ENCODE results near the gene SLFN5.

SLFN5 gene

DNA sequence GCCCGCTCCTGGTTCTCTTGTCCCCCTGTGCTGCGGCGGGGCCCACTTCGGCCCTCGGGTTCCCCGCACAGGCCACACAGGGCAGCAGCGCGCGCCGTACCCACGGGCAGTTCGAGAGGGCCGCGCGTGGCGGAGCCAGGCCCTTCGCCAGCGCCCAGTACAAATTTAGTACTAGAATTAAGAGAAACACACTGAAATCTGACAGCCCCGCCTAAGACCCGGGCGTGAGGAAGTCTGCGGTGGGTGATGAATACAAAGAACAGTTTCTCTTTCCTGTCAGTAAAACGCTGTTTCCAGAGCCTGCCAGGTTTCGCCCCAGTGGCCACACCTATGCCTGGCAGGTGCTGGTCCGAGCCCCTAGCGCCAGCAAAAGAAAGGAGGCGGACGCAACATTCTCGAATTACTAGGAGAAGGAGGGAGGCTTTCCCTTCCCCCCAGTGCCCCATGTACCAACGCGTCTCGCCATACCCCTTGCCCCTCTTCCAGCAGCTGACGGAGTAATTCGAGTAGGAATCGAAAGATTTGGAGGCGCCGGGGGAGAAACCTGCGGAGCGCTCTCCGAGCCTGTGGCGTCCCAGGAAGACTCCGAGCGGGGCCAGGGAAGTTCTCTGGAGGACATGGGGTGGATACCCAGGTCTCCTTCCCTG, 591 bp upstream of the SLFN5 start:
- DNase-seq = peak; percentile 81
- peak overlapping the region; percentile 54 to 65; a peak in 3 of 4 replicates for H3K4me3 ChIP-seq (ENCODE audit: low read depth in 1 of 2, low read length in 2 of 2)
- peaks cover 25% of the 10 kb centered on the region for H3K79me2 ChIP-seq (ENCODE audit: insufficient read depth, low read length)
- H3K27me3 ChIP-seq (ENCODE audit: insufficient read depth, low read length, poor library complexity) = peaks cover 18% of the 10 kb centered on the region
- H3K27ac ChIP-seq (ENCODE audit: low read length) = peak overlapping the region; percentile 78
- peak overlapping the region; percentile 79 for H2AFZ ChIP-seq (ENCODE audit: low read depth, low read length)
- peaks cover 8% of the 10 kb centered on the region; the same call in 1 of the 2 replicates for H4K20me1 ChIP-seq (ENCODE audit: insufficient read depth, low read length)
- no peaks in the 10 kb centered on the region for H3K9me3 ChIP-seq (ENCODE audit: insufficient read depth, low read length, severe bottlenecking)
- ATAC-seq (ENCODE audit: insufficient read depth, low read depth) = peak; percentile 64
- peak overlapping the region; percentile 74 for H3K9ac ChIP-seq (ENCODE audit: low read depth, low read length)
- TF ChIP-seq EZH2 (IDR thresholded peaks at IDR 0.05; ENCODE audit: borderline replicate concordance, low read depth, low read length, severe bottlenecking) = no peak
- TF ChIP-seq, protein P1, sequence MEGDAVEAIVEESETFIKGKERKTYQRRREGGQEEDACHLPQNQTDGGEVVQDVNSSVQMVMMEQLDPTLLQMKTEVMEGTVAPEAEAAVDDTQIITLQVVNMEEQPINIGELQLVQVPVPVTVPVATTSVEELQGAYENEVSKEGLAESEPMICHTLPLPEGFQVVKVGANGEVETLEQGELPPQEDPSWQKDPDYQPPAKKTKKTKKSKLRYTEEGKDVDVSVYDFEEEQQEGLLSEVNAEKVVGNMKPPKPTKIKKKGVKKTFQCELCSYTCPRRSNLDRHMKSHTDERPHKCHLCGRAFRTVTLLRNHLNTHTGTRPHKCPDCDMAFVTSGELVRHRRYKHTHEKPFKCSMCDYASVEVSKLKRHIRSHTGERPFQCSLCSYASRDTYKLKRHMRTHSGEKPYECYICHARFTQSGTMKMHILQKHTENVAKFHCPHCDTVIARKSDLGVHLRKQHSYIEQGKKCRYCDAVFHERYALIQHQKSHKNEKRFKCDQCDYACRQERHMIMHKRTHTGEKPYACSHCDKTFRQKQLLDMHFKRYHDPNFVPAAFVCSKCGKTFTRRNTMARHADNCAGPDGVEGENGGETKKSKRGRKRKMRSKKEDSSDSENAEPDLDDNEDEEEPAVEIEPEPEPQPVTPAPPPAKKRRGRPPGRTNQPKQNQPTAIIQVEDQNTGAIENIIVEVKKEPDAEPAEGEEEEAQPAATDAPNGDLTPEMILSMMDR (IDR thresholded peaks at IDR 0.05; ENCODE audit: borderline replicate concordance, extremely low read depth, low read length, poor library complexity, severe bottlenecking) = peak; percentile 59
- H3K36me3 ChIP-seq (ENCODE audit: insufficient read depth, low read length) = no peaks in the 10 kb centered on the region
- H3K4me2 ChIP-seq (ENCODE audit: insufficient read depth, low read length) = peak overlapping the region; percentile 77
- peaks cover 51% of the 10 kb centered on the region for H3K4me1 ChIP-seq (ENCODE audit: insufficient read depth, low read length)

DNA sequence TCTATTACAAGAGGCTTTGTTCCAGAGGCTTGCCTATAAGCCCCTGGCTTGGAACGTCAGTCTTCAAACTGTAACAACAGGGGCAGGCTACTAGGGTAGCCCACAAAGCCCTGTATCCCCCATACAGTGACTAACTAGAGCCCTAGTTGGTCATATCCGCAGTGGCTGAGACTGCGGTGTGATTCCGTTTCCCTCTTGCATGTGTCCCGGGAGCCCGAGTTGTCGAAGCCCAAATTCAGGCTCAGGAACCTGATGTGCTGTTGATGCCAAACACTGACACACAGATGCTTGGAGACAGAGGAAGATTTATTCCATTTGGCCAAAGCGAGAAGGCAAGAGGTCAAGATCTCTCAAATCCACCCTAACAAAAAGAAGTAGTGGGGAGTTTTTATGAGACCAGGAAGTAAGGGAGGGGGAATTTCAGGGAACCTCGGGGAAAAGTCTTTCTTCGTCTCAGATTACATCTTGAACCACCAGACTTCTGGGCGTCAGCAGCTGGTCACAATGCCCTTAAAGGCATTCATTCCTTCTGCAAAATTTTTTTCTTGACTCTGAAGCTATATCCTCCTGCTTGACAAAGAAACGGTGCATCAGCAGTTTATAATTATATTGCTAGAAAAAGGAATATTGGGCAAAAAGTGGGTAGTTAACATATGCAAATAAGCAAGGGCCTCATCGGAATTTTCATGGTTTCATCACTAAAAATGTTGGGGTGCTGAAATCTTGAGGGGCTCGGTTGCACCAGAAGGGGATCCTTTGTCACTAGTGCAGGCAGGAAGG, 879 bp downstream of the SLFN5 start:
- Histone ChIP-seq H2AFZ (ENCODE audit: low read depth, low read length) (peak overlapping the region; percentile 79), H3K36me3 (ENCODE audit: insufficient read depth, low read length) (no peaks in the 10 kb centered on the region), H3K9ac (ENCODE audit: low read depth, low read length) (peak overlapping the region; percentile 74), H3K27ac (ENCODE audit: low read length) (peak overlapping the region; percentile 78), H3K9me3 (ENCODE audit: insufficient read depth, low read length, severe bottlenecking) (no peaks in the 10 kb centered on the region), H3K79me2 (ENCODE audit: insufficient read depth, low read length) (peaks cover 25% of the 10 kb centered on the region), H3K4me1 (ENCODE audit: insufficient read depth, low read length) (peaks cover 51% of the 10 kb centered on the region), H3K4me3 (ENCODE audit: low read depth in 1 of 2, low read length in 2 of 2) (peak overlapping the region; percentile 54 to 65), H4K20me1 (ENCODE audit: insufficient read depth, low read length) (peaks cover 15% of the 10 kb centered on the region; the same call in 1 of the 2 replicates), H3K4me2 (ENCODE audit: insufficient read depth, low read length) (peak overlapping the region; percentile 77), H3K27me3 (ENCODE audit: insufficient read depth, low read length, poor library complexity) (peaks cover 15% of the 10 kb centered on the region)
- ATAC-seq (ENCODE audit: insufficient read depth, low read depth) (peak; percentile 28), DNase-seq (peak; percentile 56)
- TF ChIP-seq, protein P1 (IDR thresholded peaks at IDR 0.05; ENCODE audit: borderline replicate concordance, extremely low read depth, low read length, poor library complexity, severe bottlenecking) = no peak

DNA sequence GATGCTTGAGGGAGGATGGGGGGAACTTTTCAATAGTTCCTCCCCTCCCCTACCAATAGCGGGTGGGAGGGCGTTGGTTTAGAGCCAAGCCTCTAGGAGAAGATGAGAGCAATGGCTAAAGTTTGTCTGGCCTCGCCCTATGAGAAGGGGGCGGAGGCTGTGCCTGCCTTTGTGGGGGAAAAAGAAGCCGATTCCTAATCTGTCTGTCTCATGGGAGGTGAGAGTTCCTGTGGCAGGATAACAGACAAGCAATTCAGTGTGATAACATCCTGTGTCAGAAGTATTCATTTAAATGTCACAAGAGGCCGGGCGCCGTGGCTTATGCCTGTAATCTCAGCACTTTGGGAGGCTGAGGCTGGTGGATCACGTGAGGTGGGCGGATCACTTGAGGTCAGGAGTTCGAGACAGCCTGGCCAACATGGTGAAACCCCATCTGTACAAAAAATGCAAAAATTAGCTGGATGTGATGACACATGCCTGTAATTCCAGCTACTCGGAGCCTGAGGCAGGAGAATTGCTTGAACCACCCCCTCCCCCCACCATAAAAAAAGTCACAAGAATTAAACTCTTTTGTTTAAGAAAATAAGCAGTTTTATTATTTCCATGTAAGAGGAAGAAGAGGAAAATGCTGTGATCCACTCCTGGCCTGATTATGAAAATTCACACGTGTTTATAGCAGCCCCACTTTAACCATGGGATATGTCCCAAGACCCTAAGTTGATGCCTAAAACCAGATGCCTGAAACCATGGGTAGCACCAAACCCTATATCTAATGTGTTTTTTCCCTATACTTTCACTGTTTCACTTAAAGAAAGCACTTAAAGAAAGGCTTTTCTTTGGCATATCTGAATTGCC, 1.7 kb downstream of the SLFN5 start:
- no peaks in the 10 kb centered on the region for H3K36me3 ChIP-seq (ENCODE audit: insufficient read depth, low read length)
- ATAC-seq (ENCODE audit: insufficient read depth, low read depth) = peak; percentile 60
- peak; percentile 82 for DNase-seq
- H2AFZ ChIP-seq (ENCODE audit: low read depth, low read length) = no peak overlapping the region
- H3K4me3 ChIP-seq (ENCODE audit: low read depth in 1 of 2, low read length in 2 of 2) = peak overlapping the region in 1 of 2 experiments; percentile 65; a peak in 2 of 4 replicates
- H3K9ac ChIP-seq (ENCODE audit: low read depth, low read length) = peak overlapping the region; percentile 74
- H4K20me1 ChIP-seq (ENCODE audit: insufficient read depth, low read length) = peaks cover 15% of the 10 kb centered on the region; the same call in 1 of the 2 replicates
- peak overlapping the region; percentile 78 for H3K27ac ChIP-seq (ENCODE audit: low read length)
- H3K9me3 ChIP-seq (ENCODE audit: insufficient read depth, low read length, severe bottlenecking) = no peaks in the 10 kb centered on the region
- H3K79me2 ChIP-seq (ENCODE audit: insufficient read depth, low read length) = peaks cover 25% of the 10 kb centered on the region
- H3K4me2 ChIP-seq (ENCODE audit: insufficient read depth, low read length) = peak overlapping the region; percentile 77
- peaks cover 51% of the 10 kb centered on the region for H3K4me1 ChIP-seq (ENCODE audit: insufficient read depth, low read length)
- peaks cover 15% of the 10 kb centered on the region for H3K27me3 ChIP-seq (ENCODE audit: insufficient read depth, low read length, poor library complexity)
- TF ChIP-seq EZH2 (IDR thresholded peaks at IDR 0.05; ENCODE audit: borderline replicate concordance, low read depth, low read length, severe bottlenecking) = no peak
- TF ChIP-seq, protein P1 (IDR thresholded peaks at IDR 0.05; ENCODE audit: borderline replicate concordance, extremely low read depth, low read length, poor library complexity, severe bottlenecking) = no peak

Data from DND-41 (cell line).